GM18951 (cell line): ENCODE measurements around the gene RBM34.
"Not testable (repeated sequence)": the region's sequence is repeated elsewhere in the genome, so short reads cannot be mapped to it uniquely, and the experiment has no call there.

Experiments
- POLR2A ChIP-seq: IDR thresholded peaks from 4 replicates; pipeline ENCODE4 v1.6.1; 2011; ENCODE audit warnings: mild to moderate bottlenecking; ENCODE audit not compliant: insufficient read length, insufficient read depth; ENCODE audit errors: extremely low read depth
- in situ Hi-C: fragments of 300-500 bp; cut with MboI; formaldehyde crosslinking; loops from one replicate; pipeline ENCODE4 v1.12.0; 2022; ENCODE audit warnings: low sequenced_read_pairs, mixed read lengths, inconsistent platforms; ENCODE audit not compliant: unreplicated experiment

The RBM34 gene, protein sequence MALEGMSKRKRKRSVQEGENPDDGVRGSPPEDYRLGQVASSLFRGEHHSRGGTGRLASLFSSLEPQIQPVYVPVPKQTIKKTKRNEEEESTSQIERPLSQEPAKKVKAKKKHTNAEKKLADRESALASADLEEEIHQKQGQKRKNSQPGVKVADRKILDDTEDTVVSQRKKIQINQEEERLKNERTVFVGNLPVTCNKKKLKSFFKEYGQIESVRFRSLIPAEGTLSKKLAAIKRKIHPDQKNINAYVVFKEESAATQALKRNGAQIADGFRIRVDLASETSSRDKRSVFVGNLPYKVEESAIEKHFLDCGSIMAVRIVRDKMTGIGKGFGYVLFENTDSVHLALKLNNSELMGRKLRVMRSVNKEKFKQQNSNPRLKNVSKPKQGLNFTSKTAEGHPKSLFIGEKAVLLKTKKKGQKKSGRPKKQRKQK

DNA sequence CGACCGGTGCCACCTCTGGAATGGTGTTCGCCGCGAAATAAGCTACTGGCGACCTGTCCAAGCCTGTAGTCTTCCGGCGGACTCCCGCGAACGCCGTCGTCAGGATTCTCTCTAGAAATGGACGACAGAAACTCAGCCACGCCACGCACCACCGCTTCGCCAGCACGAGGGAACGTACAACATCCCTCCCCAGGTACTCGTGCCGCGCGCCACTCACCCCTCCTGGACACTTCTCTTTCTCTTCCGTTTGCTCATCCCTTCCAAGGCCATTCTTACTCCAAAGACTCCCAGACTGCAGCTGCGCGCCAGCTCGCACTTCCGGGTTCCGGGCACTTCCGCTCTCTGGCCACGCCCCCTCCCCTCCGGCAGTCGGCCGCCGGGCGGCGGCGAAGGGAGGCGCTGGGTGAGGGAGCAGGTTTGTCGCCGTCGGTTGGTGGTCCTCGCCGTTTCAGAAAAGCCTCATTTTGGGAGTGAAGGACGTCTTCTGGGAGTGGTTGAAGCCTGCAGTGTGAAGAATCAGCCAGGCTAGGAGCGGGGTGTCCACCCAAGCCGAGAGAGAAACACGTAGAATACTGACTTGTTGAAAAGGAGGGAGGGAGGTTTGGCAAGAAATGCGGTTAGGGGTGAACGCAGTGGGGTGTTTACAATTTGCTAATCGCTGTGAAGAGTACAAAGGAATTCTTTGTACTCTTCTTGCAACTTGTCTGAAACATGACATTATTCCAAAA lies at the start of gene RBM34:
Gene RBM34 (minus strand): TSS at position 294 of the 728 bp plus-strand sequence. CDS start 24 bp downstream, at position 270.
- peak; percentile 99 for TF ChIP-seq POLR2A
- in situ Hi-C loops = no loop called here

DNA sequence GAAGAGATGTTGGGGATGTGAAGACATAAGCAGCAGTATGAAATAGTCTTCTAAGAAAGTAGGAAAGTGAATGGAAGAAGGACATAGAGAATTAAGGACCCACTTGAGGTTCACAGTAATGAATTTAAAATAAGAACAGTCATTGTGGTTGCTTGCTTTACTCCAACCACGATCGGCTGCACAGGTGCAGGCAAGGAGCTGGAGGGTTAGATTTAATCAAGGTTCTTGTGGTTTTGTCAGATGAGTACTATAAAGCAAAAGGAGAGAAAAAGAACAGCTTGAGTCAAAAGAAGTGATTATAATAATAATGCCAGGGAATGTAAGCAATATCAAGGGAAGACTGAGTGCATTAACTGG lies 46.1 kb upstream of the RBM34 start:
- in situ Hi-C loops = no loop called here

DNA sequence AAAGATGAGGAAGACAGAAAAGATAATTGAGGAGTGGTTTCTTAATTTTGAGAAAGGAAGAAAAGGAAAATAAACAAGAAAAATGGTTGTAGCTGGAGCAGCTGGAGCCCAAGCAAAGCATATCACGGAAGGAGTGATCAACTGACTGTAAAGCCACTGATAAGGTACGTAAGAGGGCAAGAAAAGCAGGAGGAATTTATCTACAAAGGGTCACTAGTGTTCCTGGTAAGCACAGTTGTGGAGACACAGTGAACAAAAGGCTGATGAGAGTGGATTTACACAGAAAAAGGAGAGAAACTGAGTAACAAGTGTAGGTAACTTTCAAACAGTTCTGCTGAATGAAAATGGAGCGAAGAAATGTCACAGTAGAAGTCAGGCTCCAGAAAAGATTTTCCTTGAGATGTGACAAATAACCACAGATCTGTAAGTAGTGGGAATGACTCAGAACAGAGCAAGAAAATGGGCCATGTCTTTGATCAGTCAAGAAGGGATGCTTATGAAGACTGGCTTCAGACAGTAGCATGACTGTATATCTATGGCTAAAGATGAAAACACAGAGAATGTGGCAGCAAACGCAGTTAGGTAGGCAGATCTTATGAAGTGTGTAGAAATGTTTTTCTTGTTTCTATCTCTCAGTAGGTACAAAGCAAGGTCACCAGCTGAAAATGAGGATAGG lies 45.6 kb upstream of the RBM34 start:
- in situ Hi-C loops = no loop called here
- TF ChIP-seq POLR2A = no peak

More for the DNA sequence above, 46.1 kb upstream of the RBM34 start:
- no peak for TF ChIP-seq POLR2A

DNA sequence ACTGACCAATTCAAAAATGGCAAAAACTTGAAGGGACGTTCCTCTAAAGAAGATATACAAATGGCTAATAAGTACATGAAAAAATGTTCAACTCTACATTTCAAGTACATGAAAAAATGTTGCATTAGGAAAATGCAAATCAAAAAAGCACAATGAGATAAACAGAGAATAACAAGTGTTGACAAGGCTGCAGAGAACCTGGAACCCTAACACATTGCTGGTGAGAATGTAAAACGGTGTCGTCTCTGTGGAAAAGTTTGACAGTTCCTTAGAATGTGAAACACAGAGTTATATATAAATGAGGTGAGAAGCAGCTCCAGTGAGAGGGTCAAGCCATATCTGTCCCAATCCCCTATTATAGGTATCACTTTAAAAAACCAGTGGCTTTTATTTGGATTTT lies 44.6 kb upstream of the RBM34 start:
- in situ Hi-C loops = no loop called here
- TF ChIP-seq POLR2A = no peak

DNA sequence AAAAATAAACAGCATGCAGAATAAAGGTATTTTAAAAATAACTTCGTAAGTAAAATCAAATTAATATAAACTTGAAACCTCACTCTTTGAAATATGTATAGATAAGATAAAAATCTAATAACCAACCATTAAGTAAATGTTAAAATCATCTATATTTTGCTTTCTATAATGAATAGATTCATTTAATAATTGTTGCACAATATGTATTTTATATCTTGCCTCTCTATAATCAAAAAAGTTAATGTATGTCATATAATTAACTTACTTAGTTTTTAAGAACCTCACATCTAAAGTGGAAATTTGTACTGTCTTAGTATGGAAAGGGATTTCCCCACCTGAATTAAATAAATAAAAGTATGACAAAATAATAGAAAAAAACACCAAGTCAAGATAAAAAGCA lies 42.4 kb upstream of the RBM34 start:
- TF ChIP-seq POLR2A = no peak
- in situ Hi-C loops = no loop called here

DNA sequence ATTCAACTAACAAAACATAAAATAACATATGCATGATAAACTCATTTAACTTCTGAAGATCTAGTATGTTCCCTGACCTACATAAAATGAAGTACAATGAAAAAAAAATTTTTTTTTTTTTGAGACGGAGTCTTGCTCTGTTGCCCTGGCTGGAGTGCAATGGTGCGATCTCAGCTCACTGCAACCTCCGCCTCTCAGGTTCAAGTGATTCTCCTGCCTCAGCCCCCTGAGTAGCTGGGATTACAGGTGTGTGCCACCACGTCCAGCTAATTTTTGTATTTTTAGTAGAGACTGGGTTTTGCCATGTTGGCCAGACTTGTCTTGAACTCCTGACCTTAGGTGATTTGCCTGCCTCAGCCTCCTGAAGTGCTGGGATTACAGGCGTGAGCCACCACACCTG lies 41.4 kb upstream of the RBM34 start:
- in situ Hi-C loops = not testable (repeated sequence)

DNA sequence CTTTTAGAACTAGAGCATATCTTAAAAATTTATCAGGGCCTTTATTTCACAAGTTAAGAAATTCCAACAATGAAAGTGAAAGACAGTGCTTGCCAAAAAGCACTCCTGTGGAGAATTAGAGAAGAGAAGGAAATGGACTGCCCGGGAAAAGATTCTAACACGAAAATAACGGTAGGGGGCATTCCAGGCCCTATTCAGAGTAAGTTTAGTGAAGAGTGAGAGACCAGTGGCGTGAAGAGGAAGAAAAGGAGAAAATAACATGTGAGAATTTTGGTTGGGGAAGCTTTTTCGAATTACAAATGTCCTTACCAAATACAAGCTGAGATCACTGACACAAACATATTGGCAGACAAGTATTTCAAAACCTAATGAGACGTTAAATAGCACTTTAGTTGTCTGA lies 38.4 kb upstream of the RBM34 start:
- no peak for TF ChIP-seq POLR2A
- in situ Hi-C loops = no loop called here

DNA sequence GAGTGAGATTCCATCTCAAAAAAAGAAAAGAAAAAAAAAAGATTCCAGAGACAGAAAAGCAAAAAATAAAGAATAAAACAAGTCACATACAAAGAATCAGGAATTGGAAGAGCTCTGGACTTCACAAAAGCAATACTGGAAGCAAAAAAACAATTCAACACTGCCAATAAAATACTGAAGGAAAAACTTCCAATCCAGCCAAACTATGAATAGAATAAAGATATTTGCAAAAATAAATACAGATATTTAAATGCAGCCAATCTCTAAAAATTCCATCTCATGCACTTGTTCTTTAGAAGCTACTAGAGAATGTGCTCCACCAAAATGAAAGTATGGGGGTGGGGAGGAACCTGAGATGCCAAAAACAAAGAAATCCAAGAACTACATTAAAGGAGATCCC lies 29.4 kb upstream of the RBM34 start:
- TF ChIP-seq POLR2A = no peak
- in situ Hi-C loops = no loop called here

DNA sequence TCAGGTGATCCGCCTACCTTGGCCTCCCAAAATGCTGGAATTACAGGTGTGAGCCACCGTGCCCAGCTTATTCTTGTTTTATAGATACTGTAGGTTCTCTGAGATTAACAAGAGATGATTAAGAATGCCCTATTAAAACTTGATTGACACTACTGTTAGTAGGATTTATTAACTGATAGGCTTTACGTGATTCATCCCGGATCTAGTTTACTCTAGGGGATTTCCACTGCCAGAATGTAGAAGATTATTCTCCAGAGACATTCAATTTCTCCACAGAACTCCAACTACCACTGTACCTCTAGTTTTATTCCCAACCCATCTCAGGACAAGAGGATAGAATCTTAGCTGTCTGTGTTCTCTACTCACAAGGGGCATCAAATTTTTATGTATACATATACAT lies 26.3 kb upstream of the RBM34 start:
- in situ Hi-C loops = no loop called here
- TF ChIP-seq POLR2A = no peak

DNA sequence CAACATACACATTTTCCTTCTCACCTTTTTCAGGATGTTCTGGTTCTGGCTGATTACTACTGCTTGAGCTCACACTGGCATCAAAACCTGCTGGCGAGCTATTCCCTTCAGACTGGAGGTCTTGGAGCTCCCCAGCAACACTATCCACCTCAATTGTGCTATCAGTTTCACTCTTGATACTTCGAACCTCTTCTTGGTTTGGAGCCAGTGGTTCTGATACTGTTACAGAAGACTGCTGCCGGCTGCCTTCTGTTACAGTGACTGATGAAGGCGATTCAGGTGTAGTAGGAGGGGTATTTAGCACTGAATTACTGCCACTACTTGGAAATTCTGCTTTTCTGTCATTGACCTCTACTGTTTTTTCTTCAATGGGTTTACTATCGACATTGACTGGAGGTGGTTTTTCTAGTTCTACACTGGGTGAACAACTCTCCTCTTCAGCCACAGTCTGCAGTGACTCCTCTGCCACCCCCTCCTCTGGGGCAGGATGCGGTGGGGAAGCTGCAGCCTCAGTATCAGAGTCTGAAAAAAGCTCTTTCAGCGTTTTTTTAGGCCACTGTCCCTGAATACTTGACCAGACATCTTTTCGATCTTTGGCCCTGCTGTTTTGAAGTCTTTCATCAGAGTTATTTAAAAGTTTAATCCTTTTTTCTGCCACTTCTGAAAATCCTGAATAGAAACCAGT lies 20.7 kb upstream of the RBM34 start:
- in situ Hi-C loops = no loop called here
- no peak for TF ChIP-seq POLR2A

DNA sequence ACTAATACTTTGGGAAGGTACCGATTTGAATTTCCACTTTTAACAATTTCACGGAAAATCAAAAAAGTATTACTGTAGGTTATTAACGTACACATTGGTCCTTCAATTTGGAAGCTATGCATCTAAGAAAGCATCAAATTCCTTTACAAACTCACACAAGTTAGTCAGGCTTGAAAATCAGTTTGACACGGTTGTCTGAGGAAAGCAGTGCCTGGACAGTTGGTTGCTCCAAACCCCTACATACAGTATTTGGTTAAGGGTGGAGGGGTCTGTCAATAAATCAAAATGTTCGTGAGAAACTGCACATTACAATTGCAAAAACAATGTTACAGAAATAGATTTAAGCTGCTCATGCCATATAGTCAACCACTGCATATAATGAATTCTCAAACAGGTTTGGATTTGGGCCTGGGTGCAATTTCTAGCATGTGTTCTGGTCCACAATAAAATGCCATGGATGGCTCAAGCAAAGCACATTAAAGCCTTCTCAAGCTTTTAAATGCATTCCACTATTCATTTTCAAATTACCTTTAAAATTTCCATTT lies 19.9 kb upstream of the RBM34 start:
- in situ Hi-C loops = no loop called here
- no peak for TF ChIP-seq POLR2A

DNA sequence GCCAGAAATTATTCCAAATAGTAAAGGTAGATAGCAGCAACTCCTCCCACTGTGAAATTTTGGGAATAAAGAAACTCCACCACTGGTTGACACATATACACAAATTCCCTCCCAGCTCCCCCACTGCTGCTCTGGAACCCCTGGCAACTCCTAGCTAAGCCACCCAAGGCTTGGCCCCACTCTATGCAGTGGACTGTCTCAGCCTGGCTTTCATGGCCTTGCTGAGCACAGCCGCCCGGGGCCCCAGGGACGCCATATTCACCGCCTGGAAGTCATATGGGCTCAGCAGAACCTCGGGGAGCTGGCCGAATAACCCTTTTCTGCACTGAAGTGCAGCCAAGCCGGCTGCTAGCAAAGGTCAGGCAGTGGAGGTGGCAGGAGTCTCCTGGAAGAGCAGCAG lies 15.4 kb upstream of the RBM34 start:
- in situ Hi-C loops = no loop called here
- no peak for TF ChIP-seq POLR2A

DNA sequence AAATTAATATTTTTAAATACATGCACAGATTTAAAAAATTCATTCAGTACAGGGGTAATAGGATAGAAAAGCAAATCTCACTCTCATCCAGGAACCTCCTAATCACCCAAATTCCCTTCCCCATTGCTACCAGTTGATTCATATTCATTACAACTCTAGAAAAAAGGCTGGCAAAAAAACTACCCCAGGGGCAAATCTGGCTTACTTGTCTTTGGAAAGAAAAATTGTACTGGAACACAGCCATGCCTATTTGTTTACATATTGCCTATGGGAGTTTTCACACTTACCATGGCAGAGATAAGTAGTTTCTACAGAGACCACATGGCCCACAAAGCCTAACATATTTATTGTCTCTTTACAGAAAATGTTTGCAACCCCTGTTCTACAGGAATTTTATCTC lies 8.9 kb upstream of the RBM34 start:
- in situ Hi-C loops = no loop called here
- no peak for TF ChIP-seq POLR2A
